Measurements from ENCODE around the gene TMEM256. TPM values are rescaled to one million over a fixed set of nuclear protein-coding genes. Genes with fewer than 3 reads are reported as not detected.
"Not testable (repeated sequence)": the region's sequence is repeated elsewhere in the genome, so short reads cannot be mapped to it uniquely, and the experiment has no call there.

Gene TMEM256
- total RNA-seq, 2 experiments from 2014 or later = 55.8 to 60.6 TPM

- intact Hi-C loops (cut with micrococcal nuclease) = no loop called here
- Mint-ChIP-seq H3K4me1 (ENCODE audit: low read depth) (no peaks in the 10 kb centered on the region), H3K9me3 (no peaks in the 10 kb centered on the region), H3K27me3 (no peaks in the 10 kb centered on the region), H3K27ac (no peak overlapping the region), H3K4me3 (no peak overlapping the region), H3K36me3 (ENCODE audit: low read depth) (no peaks in the 10 kb centered on the region)
- POLR2A ChIA-PET = interaction anchor here (0.6 to 1.5 kb wide), 4 partner anchors 16 to 257 kb away, joined by 3 read pairs; partner anchors contain the start of gene CD68
- no peak for TF ChIP-seq CTCF (IDR thresholded peaks at IDR 0.05)
- no peak for ATAC-seq
- DNase-seq = no peak
- CTCF ChIA-PET = interaction anchor here (0.8 to 3.5 kb wide), 4 partner anchors 14 to 191 kb away, joined by 4 to 19 read pairs (median 6); no protein-coding TSS in a partner anchor
These were observed 34.1 kb downstream of the TMEM256 start for GRCh38 chr17:7369825-7370224.

DNA sequence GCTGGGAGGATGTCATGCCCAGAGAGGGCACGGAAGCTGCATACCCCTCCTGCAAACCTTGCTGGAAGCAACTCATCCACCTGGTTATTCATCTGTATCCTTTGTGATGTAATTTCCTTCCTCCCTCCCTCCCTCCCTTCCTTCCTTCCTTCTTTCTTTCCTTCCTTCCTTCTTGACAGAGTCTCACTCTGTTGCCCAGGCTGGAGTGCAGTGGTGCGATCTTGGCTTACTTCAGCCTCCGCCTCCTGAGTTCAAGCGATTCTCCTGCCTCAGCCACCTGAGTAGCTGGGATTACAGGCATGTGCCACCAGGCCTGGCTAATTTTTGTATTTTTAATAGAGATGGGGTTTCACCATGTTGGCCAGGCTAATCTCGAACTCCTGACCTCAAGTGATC is 35.3 kb downstream of the TMEM256 start:
- H3K4me3 Mint-ChIP-seq; H3K9me3 Mint-ChIP-seq; H3K4me1 Mint-ChIP-seq (ENCODE audit: low read depth); ATAC-seq; intact Hi-C loops (cut with micrococcal nuclease); H3K36me3 Mint-ChIP-seq (ENCODE audit: low read depth); H3K27me3 Mint-ChIP-seq; DNase-seq; H3K27ac Mint-ChIP-seq: not testable (repeated sequence)
- POLR2A ChIA-PET = interaction anchor here (1.6 kb wide), 1 partner anchor 35 kb away, joined by 4 read pairs; the partner anchor contains the start of gene TMEM256
- CTCF ChIA-PET = interaction anchor here (1.0 to 3.5 kb wide), 2 partner anchors 12 to 192 kb away, joined by 3 to 19 read pairs; no protein-coding TSS in a partner anchor

GRCh38 chr17:7367918-7368598 is 35.8 kb downstream of the TMEM256 start:
- H3K4me1 Mint-ChIP-seq (ENCODE audit: low read depth) = no peaks in the 10 kb centered on the region
- ChIA-PET CTCF (interaction anchor here (1.0 to 3.5 kb wide), 2 partner anchors 12 to 15 kb away, joined by 3 to 19 read pairs; no protein-coding TSS in a partner anchor), POLR2A (interaction anchor here (1.6 kb wide), 1 partner anchor 36 kb away, joined by 4 read pairs; the partner anchor contains the start of gene TMEM256)
- no peaks in the 10 kb centered on the region for H3K27me3 Mint-ChIP-seq
- H3K36me3 Mint-ChIP-seq (ENCODE audit: low read depth) = no peaks in the 10 kb centered on the region
- no peaks in the 10 kb centered on the region for H3K9me3 Mint-ChIP-seq
- H3K4me3 Mint-ChIP-seq = no peak overlapping the region
- TF ChIP-seq CTCF (IDR thresholded peaks at IDR 0.05) = no peak
- intact Hi-C loops (cut with micrococcal nuclease) = no loop called here
- no peak for ATAC-seq
- no peak for DNase-seq
- H3K27ac Mint-ChIP-seq = no peak overlapping the region

DNA sequence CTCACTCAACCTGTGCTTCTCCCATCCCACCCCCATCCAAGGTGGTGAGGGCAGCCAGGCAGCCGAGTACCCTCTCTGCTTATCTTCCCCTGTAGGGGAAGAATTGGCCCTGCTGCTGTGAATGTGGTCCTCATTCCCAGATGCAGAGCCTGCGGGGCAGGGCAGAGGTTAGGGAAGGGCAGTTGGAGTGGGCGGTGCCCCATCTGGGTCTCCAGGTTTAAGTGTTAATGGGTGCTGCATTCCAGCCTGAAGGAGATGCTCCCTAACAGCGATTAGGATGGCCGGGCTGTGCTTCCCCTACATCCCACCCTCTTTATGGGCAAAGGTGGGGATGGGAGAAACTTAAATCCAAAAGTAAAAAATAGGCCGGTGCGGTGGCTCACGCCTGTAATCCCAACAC is 36.8 kb downstream of the TMEM256 start:
- intact Hi-C loops (cut with micrococcal nuclease) = no loop called here
- ATAC-seq = no peak
- no peak overlapping the region for H3K27ac Mint-ChIP-seq
- CTCF ChIA-PET = interaction anchor here (1.0 kb wide), 1 partner anchor 14 kb away, joined by 3 read pairs; no protein-coding TSS in a partner anchor
- H3K9me3 Mint-ChIP-seq = no peaks in the 10 kb centered on the region
- no peak for TF ChIP-seq CTCF (IDR thresholded peaks at IDR 0.05)
- no peaks in the 10 kb centered on the region for H3K36me3 Mint-ChIP-seq (ENCODE audit: low read depth)
- H3K4me3 Mint-ChIP-seq = no peak overlapping the region
- POLR2A ChIA-PET = no interaction called here
- no peaks in the 10 kb centered on the region for H3K27me3 Mint-ChIP-seq
- H3K4me1 Mint-ChIP-seq (ENCODE audit: low read depth) = no peaks in the 10 kb centered on the region
- no peak for DNase-seq

GRCh38 chr17:7365963-7366362 is 37.9 kb downstream of the TMEM256 start:
- H3K4me3 Mint-ChIP-seq; H3K9me3 Mint-ChIP-seq; H3K4me1 Mint-ChIP-seq (ENCODE audit: low read depth); ATAC-seq; H3K36me3 Mint-ChIP-seq (ENCODE audit: low read depth); DNase-seq; H3K27ac Mint-ChIP-seq; H3K27me3 Mint-ChIP-seq; intact Hi-C loops (cut with micrococcal nuclease): not testable (repeated sequence)
- POLR2A ChIA-PET = interaction anchor here (0.6 kb wide), 1 partner anchor 423 kb away, joined by 3 read pairs; no protein-coding TSS in a partner anchor
- CTCF ChIA-PET = interaction anchor here (0.7 to 1.3 kb wide), 2 partner anchors 10 to 157 kb away, joined by 3 read pairs; no protein-coding TSS in a partner anchor

DNA sequence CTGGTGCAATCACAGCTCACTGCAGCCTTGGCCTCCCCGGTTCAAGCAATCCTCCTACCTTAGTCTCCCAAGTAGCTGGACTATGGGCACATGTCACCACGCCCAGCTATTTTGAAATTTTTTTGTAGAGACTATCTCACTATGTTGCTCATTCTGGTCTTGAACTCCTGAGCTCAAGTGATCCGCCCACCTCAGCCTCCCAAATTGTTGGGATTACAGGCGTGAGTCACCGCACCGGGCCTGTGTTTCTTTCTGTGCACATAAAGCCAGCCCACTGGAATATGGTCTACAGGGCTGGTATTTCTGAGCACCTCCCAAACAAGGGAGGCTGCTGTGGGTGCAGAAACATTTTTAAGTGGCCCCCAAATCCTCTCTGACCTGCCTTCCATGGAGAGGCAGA is 40.6 kb downstream of the TMEM256 start:
- TF ChIP-seq CTCF (IDR thresholded peaks at IDR 0.05) = no peak
- no peak overlapping the region for H3K4me3 Mint-ChIP-seq
- H3K9me3 Mint-ChIP-seq = no peaks in the 10 kb centered on the region
- no peaks in the 10 kb centered on the region for H3K27me3 Mint-ChIP-seq
- DNase-seq (no peak), ATAC-seq (no peak)
- H3K27ac Mint-ChIP-seq = no peak overlapping the region
- POLR2A ChIA-PET = no interaction called here
- intact Hi-C loops (cut with micrococcal nuclease) = no loop called here
- no peaks in the 10 kb centered on the region for H3K36me3 Mint-ChIP-seq (ENCODE audit: low read depth)
- CTCF ChIA-PET = interaction anchor here (1.0 kb wide), 1 partner anchor 74 kb away, joined by 3 read pairs; no protein-coding TSS in a partner anchor
- no peaks in the 10 kb centered on the region for H3K4me1 Mint-ChIP-seq (ENCODE audit: low read depth)
